Measurements from ENCODE around the gene NEK1. TPM values are rescaled to one million over a fixed set of nuclear protein-coding genes. Genes with fewer than 3 reads are reported as not detected.

Gene NEK1
- total RNA-seq, 2 experiments from 2014 or later, result 7.4 to 26.2 TPM

GRCh38 chr4:169410839-169411770 is 201.3 kb downstream of the NEK1 start:
- H3K4me3 ChIP-seq (ENCODE audit: low read depth, low read length, poor library complexity, severe bottlenecking), result no peak overlapping the region
- H3K9me2 ChIP-seq (ENCODE audit: insufficient read depth, low read length), result no peaks in the 10 kb centered on the region
- no peaks in the 10 kb centered on the region for H3K9me3 ChIP-seq (ENCODE audit: low read length)
- H3K4me1 ChIP-seq (ENCODE audit: insufficient read depth, low read length, poor library complexity, severe bottlenecking), result no peaks in the 10 kb centered on the region
- no peaks in the 10 kb centered on the region for H3K36me3 ChIP-seq (ENCODE audit: insufficient read depth, low read length)
- intact Hi-C loops (cut with micrococcal nuclease; ENCODE audit: unreplicated experiment), result no loop called here
- no peak overlapping the region for H3K27ac ChIP-seq (ENCODE audit: low read depth, low read length, poor library complexity, severe bottlenecking)
- CTCF ChIA-PET (ENCODE audit: unreplicated experiment), result no interaction called here
- H4K20me1 ChIP-seq (ENCODE audit: insufficient read depth, low read length), result 0 out of 2 replicates have a peak, but pooled peaks cover 4% of the 10 kb centered on the region
- no peak overlapping the region for H2AFZ ChIP-seq (ENCODE audit: low read length)
- no peaks in the 10 kb centered on the region for H3K79me2 ChIP-seq (ENCODE audit: insufficient read depth, low read depth, low read length)
- POLR2A ChIA-PET, result interaction anchor here (0.5 to 0.7 kb wide), 2 partner anchors 234 to 844 kb away, joined by 3 read pairs; no protein-coding TSS in a partner anchor
- no peak for TF ChIP-seq CTCF (conservative IDR thresholded peaks at IDR 0.05; ENCODE audit: low read length)
- TF ChIP-seq EZH2phosphoT487 (IDR thresholded peaks at IDR 0.05; ENCODE audit: borderline replicate concordance, low read depth, low read length), result no peak
- peak; percentile 57 for DNase-seq (ENCODE audit: low spot score)
- no peak overlapping the region for H3K4me2 ChIP-seq (ENCODE audit: low read length)
- no TSS peak for BruUV-seq (replicated peaks)

- Histone ChIP-seq H3K36me3 (ENCODE audit: insufficient read depth, low read length) (no peaks in the 10 kb centered on the region), H3K79me2 (ENCODE audit: insufficient read depth, low read depth, low read length) (no peaks in the 10 kb centered on the region), H3K9me3 (ENCODE audit: low read length) (no peaks in the 10 kb centered on the region), H3K4me3 (ENCODE audit: low read depth, low read length, poor library complexity, severe bottlenecking) (no peak overlapping the region), H3K4me1 (ENCODE audit: insufficient read depth, low read length, poor library complexity, severe bottlenecking) (no peaks in the 10 kb centered on the region), H4K20me1 (ENCODE audit: insufficient read depth, low read length) (0 out of 2 replicates have a peak, but pooled peaks cover 4% of the 10 kb centered on the region), H2AFZ (ENCODE audit: low read length) (no peak overlapping the region), H3K9me2 (ENCODE audit: insufficient read depth, low read length) (no peaks in the 10 kb centered on the region), H3K4me2 (ENCODE audit: low read length) (no peak overlapping the region), H3K27ac (ENCODE audit: low read depth, low read length, poor library complexity, severe bottlenecking) (no peak overlapping the region)
- BruUV-seq (replicated peaks), result no TSS peak
- DNase-seq (ENCODE audit: low spot score), result no peak
- POLR2A ChIA-PET, result interaction anchor here (0.6 to 1.0 kb wide), 2 partner anchors 8 to 30 kb away, joined by 3 to 5 read pairs; no protein-coding TSS in a partner anchor
- CTCF ChIA-PET (ENCODE audit: unreplicated experiment), result no interaction called here
- intact Hi-C loops (cut with micrococcal nuclease; ENCODE audit: unreplicated experiment), result no loop called here
- TF ChIP-seq EZH2phosphoT487 (IDR thresholded peaks at IDR 0.05; ENCODE audit: borderline replicate concordance, low read depth, low read length) (no peak), CTCF (conservative IDR thresholded peaks at IDR 0.05; ENCODE audit: low read length) (no peak)
These were observed 205.1 kb downstream of the NEK1 start for GRCh38 chr4:169407217-169407845.
